ENCODE data around the gene MLST8.

Gene MLST8

GRCh38 chr16:2165861-2166260 lies 39.4 kb upstream of the MLST8 start:
- TF ChIP-seq POLR2A (IDR thresholded peaks at IDR 0.05; ENCODE audit: extremely low read depth, insufficient read length) (no peak), CTCF (IDR thresholded peaks at IDR 0.05; ENCODE audit: low read depth, low read length) (no peak), MAX (IDR thresholded peaks at IDR 0.05; ENCODE audit: low read depth, low read length) (no peak), MYC (IDR thresholded peaks at IDR 0.05; ENCODE audit: low read depth, low read length) (no peak)

GRCh38 chr16:2166263-2167067 lies 38.8 kb upstream of the MLST8 start:
- DNase-seq (ENCODE audit: low read depth) = no peak
- H3K4me3 ChIP-seq (ENCODE audit: low read depth, low read length) = no peak overlapping the region
- no peak for TF ChIP-seq POLR2A (IDR thresholded peaks at IDR 0.05; ENCODE audit: extremely low read depth, insufficient read length)
- TF ChIP-seq MAX (IDR thresholded peaks at IDR 0.05; ENCODE audit: low read depth, low read length) = no peak
- TF ChIP-seq MYC (IDR thresholded peaks at IDR 0.05; ENCODE audit: low read depth, low read length) = no peak
- TF ChIP-seq CTCF (IDR thresholded peaks at IDR 0.05; ENCODE audit: low read depth, low read length) = no peak

More at GRCh38 chr16:2165861-2166260, 39.4 kb upstream of the MLST8 start:
- no peak for DNase-seq (ENCODE audit: low read depth)
- no peak overlapping the region for H3K4me3 ChIP-seq (ENCODE audit: low read depth, low read length)

GRCh38 chr16:2167068-2167638 lies 38.1 kb upstream of the MLST8 start:
- DNase-seq (ENCODE audit: low read depth) = no peak
- no peak overlapping the region for H3K4me3 ChIP-seq (ENCODE audit: low read depth, low read length)
- TF ChIP-seq MAX (IDR thresholded peaks at IDR 0.05; ENCODE audit: low read depth, low read length) = no peak
- no peak for TF ChIP-seq MYC (IDR thresholded peaks at IDR 0.05; ENCODE audit: low read depth, low read length)
- TF ChIP-seq CTCF (IDR thresholded peaks at IDR 0.05; ENCODE audit: low read depth, low read length) = no peak
- no peak for TF ChIP-seq POLR2A (IDR thresholded peaks at IDR 0.05; ENCODE audit: extremely low read depth, insufficient read length)

GRCh38 chr16:2170080-2170479 lies 35.2 kb upstream of the MLST8 start:
- TF ChIP-seq MYC (IDR thresholded peaks at IDR 0.05; ENCODE audit: low read depth, low read length) (no peak), POLR2A (IDR thresholded peaks at IDR 0.05; ENCODE audit: extremely low read depth, insufficient read length) (no peak), MAX (IDR thresholded peaks at IDR 0.05; ENCODE audit: low read depth, low read length) (no peak), CTCF (IDR thresholded peaks at IDR 0.05; ENCODE audit: low read depth, low read length) (no peak)
- no peak overlapping the region for H3K4me3 ChIP-seq (ENCODE audit: low read depth, low read length)
- no peak for DNase-seq (ENCODE audit: low read depth)

- no peak overlapping the region for H3K4me3 ChIP-seq (ENCODE audit: low read depth, low read length)
- TF ChIP-seq MYC (IDR thresholded peaks at IDR 0.05; ENCODE audit: low read depth, low read length) (no peak), POLR2A (IDR thresholded peaks at IDR 0.05; ENCODE audit: extremely low read depth, insufficient read length) (no peak), CTCF (IDR thresholded peaks at IDR 0.05; ENCODE audit: low read depth, low read length) (no peak), MAX (IDR thresholded peaks at IDR 0.05; ENCODE audit: low read depth, low read length) (no peak)
- no peak for DNase-seq (ENCODE audit: low read depth)
Measured at GRCh38 chr16:2170587-2171435, 34.4 kb upstream of the MLST8 start.

All from NB4 (cell line).